B cell (primary cell): Measurements from ENCODE around the gene ATOSA.

ENCODE experiments used
- CTCF ChIP-seq: fragments of 200-600 bp; IDR thresholded peaks from one replicate; pipeline ENCODE4 v1.8.0; 2022; ENCODE audit warnings: antibody characterized with exemption, mild to moderate bottlenecking
- EZH2 ChIP-seq: IDR thresholded peaks from 2 replicates; pipeline ENCODE4 v1.6.1; 2012; ENCODE audit warnings: borderline replicate concordance, low read depth, mild to moderate bottlenecking, moderate library complexity, low read length; ENCODE audit not compliant: insufficient read depth, poor library complexity, severe bottlenecking

GRCh38 chr15:52689562-52689961, 10.4 kb upstream of the ATOSA start:
- TF ChIP-seq EZH2 (no peak), CTCF (no peak)
